Suprapubic skin (tissue), 4 donors: ENCODE measurements around the gene SIRT7. TPM values are rescaled to one million over a fixed set of nuclear protein-coding genes. Genes with fewer than 3 reads are reported as not detected.

ENCODE experiments used
- DNase-seq, 2 donors: peaks; one replicate each; pipeline ENCODE4 v3.0.0-alpha.2; 2019; ENCODE audit warnings: low spot score in 2 of 2
- H3K27ac ChIP-seq: fragments of 200-600 bp; sonication (generic); one replicate; pipeline ENCODE4 v1.5.1; 2019
- H3K27me3 ChIP-seq: fragments of 200-600 bp; sonication (generic); one replicate; pipeline ENCODE4 v1.5.1; 2019
- H3K36me3 ChIP-seq: fragments of 200-600 bp; sonication (generic); one replicate; pipeline ENCODE4 v1.5.1; 2019
- H3K4me1 ChIP-seq: fragments of 200-600 bp; sonication (generic); one replicate; pipeline ENCODE4 v1.5.1; 2019
- H3K4me3 ChIP-seq: fragments of 200-600 bp; sonication (generic); one replicate; pipeline ENCODE4 v1.5.1; 2019; ENCODE audit warnings: mild to moderate bottlenecking
- H3K9me3 ChIP-seq: fragments of 200-600 bp; sonication (generic); one replicate; pipeline ENCODE4 v1.5.1; 2019
- EP300 ChIP-seq: sonication (generic); formaldehyde crosslinking; IDR thresholded peaks from one replicate; pipeline ENCODE4 v1.6.1; 2017; ENCODE audit warnings: antibody characterized with exemption
- POLR2A ChIP-seq, 2 donors: fragments of 450-650 bp; IDR thresholded peaks; one replicate each; pipeline ENCODE4 v1.6.1; 2017; ENCODE audit warnings: antibody characterized with exemption in 2 of 2, mild to moderate bottlenecking in 2 of 2, moderate library complexity in 2 of 2
- POLR2AphosphoS5 ChIP-seq, 3 donors: sonication (generic); formaldehyde crosslinking; IDR thresholded peaks; one replicate each; pipeline ENCODE4 v1.6.1; 2017; ENCODE audit warnings: antibody characterized with exemption in 3 of 3
- WGBS: methylation state at CpG from one replicate; pipeline ENCODE4 v1.1.5; 2018; 5-methylcytosine and 5-hydroxymethylcytosine counted together
- total RNA-seq, 4 donors: library from RNA; depleted of rRNA; stranded (reverse); fragments of >200 nt; gene quantifications; one replicate each; pipeline ENCODE4 v1.1.0, GENCODE V29; 2016
- TF ChIP-seq, protein P1 (sequence below), 2 donors: fragments of 200-600 bp in 1 of 2; fragments of 450-650 bp in 1 of 2; sonication (generic) in 1 of 2; IDR thresholded peaks; one replicate each; pipeline ENCODE4 v1.5.1; 2016 to 2019; ENCODE audit warnings: antibody characterized with exemption in 2 of 2, mild to moderate bottlenecking in 1 of 2, moderate library complexity in 1 of 2

SIRT7 gene
- total RNA-seq, 4 donors from 2014 or later = 30.7 to 52.4 (median 38.9) TPM

DNA sequence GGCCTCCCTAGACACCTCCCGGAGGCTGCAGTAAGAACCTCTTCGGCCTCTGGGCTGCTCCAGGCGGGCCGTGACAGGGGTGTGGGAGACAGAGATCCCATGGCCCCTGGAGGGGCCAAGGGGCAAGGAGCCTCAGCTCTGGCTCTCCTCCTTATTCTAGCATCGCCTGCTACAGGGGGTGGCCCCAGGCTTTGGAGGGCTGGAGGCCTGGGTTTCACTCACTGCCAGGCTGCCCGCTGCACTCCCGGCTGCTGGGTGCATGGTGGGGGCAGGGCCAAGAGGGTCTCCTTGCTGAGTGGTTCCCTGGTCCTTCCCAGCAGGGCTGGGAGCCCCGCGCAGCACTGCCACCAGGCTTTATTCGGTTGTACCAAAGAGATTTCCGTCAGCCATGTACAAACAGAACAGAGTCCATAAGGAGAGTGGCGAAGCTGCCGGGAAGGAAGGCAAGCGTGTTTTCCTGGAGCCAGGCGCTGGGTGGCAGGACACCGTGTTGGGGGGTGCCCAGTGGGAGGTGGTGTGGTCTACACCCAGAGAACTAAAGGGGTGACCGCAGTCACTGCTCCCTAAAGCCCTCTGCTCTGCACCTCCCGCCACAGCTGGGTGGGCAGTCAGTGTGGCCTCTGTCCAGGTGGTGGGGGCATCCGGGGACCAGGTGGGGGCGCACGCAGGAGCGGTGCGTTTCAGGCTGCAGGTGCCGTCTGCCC is 13.9 kb downstream of the SIRT7 start:
- H3K27me3 ChIP-seq = no peaks in the 10 kb centered on the region
- no peak overlapping the region for H3K27ac ChIP-seq
- H3K36me3 ChIP-seq = peaks cover 48% of the 10 kb centered on the region
- no peak for DNase-seq
- no peak overlapping the region for H3K4me3 ChIP-seq
- no peak for TF ChIP-seq POLR2AphosphoS5 (IDR thresholded peaks at IDR 0.05)
- TF ChIP-seq POLR2A (IDR thresholded peaks at IDR 0.05) = no peak
- TF ChIP-seq EP300 = no peak
- TF ChIP-seq, protein P1, sequence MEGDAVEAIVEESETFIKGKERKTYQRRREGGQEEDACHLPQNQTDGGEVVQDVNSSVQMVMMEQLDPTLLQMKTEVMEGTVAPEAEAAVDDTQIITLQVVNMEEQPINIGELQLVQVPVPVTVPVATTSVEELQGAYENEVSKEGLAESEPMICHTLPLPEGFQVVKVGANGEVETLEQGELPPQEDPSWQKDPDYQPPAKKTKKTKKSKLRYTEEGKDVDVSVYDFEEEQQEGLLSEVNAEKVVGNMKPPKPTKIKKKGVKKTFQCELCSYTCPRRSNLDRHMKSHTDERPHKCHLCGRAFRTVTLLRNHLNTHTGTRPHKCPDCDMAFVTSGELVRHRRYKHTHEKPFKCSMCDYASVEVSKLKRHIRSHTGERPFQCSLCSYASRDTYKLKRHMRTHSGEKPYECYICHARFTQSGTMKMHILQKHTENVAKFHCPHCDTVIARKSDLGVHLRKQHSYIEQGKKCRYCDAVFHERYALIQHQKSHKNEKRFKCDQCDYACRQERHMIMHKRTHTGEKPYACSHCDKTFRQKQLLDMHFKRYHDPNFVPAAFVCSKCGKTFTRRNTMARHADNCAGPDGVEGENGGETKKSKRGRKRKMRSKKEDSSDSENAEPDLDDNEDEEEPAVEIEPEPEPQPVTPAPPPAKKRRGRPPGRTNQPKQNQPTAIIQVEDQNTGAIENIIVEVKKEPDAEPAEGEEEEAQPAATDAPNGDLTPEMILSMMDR (IDR thresholded peaks at IDR 0.05) = no peak
- H3K4me1 ChIP-seq = peaks cover 17% of the 10 kb centered on the region
- WGBS = 96% methylated on average over 14 of the region's 24 CpGs
- H3K9me3 ChIP-seq = no peaks in the 10 kb centered on the region

DNA sequence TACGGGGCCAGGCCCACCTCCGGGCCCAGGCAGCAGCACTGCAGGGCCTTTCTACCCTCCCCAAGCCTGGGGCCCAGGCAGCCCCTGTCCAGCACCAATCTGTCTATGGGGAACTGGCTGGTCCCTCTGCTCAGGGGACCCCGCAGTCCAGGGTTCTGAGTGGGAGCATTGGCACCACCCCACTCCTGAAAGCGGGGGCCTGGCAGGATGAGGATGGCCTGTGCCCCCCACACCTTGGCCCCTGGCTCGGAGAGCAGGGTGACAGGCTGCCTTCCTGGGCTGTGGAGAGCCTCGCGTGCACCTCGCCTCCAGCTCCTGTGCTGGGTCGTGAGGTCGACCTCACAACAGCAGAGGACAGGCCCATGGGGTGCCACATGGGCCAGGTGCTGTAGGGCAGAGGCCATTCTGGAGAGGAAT is 14.6 kb downstream of the SIRT7 start:
- no peaks in the 10 kb centered on the region for H3K9me3 ChIP-seq
- TF ChIP-seq POLR2AphosphoS5 (IDR thresholded peaks at IDR 0.05) (no peak), POLR2A (IDR thresholded peaks at IDR 0.05) (no peak), EP300 (no peak)
- TF ChIP-seq, protein P1 (IDR thresholded peaks at IDR 0.05) = no peak
- 95% methylated on average over 4 of the region's 10 CpGs for WGBS
- no peak overlapping the region for H3K27ac ChIP-seq
- peaks cover 51% of the 10 kb centered on the region for H3K36me3 ChIP-seq
- peaks cover 17% of the 10 kb centered on the region for H3K4me1 ChIP-seq
- H3K4me3 ChIP-seq = no peak overlapping the region
- DNase-seq = no peak
- no peaks in the 10 kb centered on the region for H3K27me3 ChIP-seq

DNA sequence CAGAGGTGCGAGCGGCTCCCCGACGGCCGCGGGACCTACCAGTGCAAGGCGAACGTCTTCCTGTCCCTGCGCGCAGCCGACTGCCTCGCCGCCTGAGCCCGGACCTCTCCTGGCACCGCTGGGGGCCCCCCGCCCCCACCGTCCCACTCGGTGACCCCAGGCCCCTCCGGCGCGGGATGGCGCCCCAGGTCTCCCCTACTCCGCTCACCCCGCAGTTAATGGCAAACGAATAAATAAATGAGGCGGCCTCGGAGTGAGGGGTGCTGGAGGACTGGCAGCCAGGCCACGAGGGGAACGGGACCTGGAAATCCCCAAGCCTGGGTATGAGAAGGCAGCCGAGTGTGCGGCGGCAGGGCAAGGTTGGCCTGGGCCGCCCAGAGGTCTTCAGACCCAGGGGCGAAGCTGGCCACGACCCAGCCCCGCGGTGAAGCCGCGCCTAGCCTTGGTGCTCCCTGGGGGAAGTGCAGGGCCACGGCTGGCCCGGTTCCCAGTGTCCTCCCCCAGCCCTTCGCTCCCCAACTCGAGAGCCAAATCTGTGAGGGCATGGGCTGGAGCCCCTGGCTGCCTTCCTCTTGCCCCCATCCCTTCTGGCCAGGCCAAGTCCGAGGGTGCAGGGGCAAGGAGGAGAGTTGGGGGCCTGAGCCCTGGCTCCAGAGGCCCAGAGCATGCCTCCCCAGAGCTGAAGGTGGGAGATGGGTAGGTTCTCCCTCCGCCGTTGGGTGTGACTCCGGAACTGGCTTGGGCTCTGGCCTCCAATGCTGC is 15.1 kb downstream of the SIRT7 start:
- H3K4me3 ChIP-seq = peak overlapping the region; percentile 54
- WGBS = 47% methylated on average over 21 of the region's 47 CpGs
- no peaks in the 10 kb centered on the region for H3K27me3 ChIP-seq
- H3K4me1 ChIP-seq = peaks cover 17% of the 10 kb centered on the region
- no peaks in the 10 kb centered on the region for H3K9me3 ChIP-seq
- no peak for DNase-seq
- no peak overlapping the region for H3K27ac ChIP-seq
- TF ChIP-seq POLR2AphosphoS5 (IDR thresholded peaks at IDR 0.05) (no peak), POLR2A (IDR thresholded peaks at IDR 0.05) (no peak)
- TF ChIP-seq, protein P1 (IDR thresholded peaks at IDR 0.05) = no peak
- peaks cover 56% of the 10 kb centered on the region for H3K36me3 ChIP-seq

DNA sequence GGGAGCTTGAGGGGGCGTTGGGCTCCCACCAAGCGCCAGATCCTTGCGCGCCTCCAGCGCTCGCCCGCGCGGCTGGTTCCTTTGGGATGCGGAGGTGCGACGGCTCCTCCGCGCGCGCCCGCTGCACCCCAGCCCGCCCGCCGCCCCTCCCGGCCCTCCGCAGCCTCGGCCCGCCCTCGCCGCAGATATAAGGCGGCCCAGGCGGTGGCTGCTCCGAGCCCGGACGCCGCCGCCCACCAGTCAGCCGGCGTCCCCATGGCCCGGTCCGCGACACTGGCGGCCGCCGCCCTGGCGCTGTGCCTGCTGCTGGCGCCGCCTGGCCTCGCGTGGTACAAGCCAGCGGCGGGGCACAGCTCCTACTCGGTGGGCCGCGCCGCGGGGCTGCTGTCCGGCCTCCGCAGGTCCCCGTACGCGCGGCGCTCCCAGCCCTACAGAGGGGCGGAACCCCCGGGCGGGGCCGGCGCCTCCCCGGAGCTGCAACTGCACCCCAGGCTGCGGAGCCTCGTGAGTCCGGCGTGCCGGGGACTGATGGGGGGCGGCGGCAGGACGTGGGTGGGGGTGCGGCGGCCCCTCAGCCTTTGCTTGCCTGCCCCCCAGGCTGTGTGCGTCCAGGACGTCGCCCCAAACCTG is 15.8 kb downstream of the SIRT7 start, which contains the start of gene NPB:
Gene NPB, plus strand, starts transcription at position 216 of the 630 bp plus-strand sequence. Its CDS starts 40 bp downstream, at position 256.
- Histone ChIP-seq H3K9me3 (no peaks in the 10 kb centered on the region), H3K36me3 (peaks cover 61% of the 10 kb centered on the region), H3K27ac (no peak within 1 kb of the TSS), H3K27me3 (no peaks in the 10 kb centered on the region), H3K4me1 (peaks cover 17% of the 10 kb centered on the region), H3K4me3 (peak within 1 kb of the TSS; percentile 54)
- TF ChIP-seq, protein P1 (IDR thresholded peaks at IDR 0.05) = no peak
- TF ChIP-seq POLR2A (IDR thresholded peaks at IDR 0.05) = no peak
- DNase-seq = no peak
- no CpG with 5 or more reads among the region's 79 CpGs for WGBS
